K562 (cell line): ENCODE results near the gene C20orf96. TPM values are rescaled to one million over a fixed set of nuclear protein-coding genes. Genes with fewer than 3 reads are reported as not detected.

Experiments
- ATAC-seq: fragments of 200-7000 bp; cut with Tn5 transposase; 3 replicates; pipeline ENCODE4 v1.9.1; 2020; ENCODE audit warnings: moderate library complexity
- BruUV-seq: library from RNA; stranded (reverse); fragments of 400-500 nt; replicated peaks from 2 replicates; lab custom pipeline; 2021; lab: Mats Ljungman, UMichigan
- CTCF ChIA-PET: fragments of 300-600 bp; formaldehyde crosslinking; extraction: SDS; loops from one replicate; lab custom pipeline; 2021; ENCODE audit warnings: low intra/inter-chr PET ratio; lab: Yijun Ruan, JAX
- POLR2A ChIA-PET: fragments of 300-600, 350-650 bp; sonication (Branson Sonifier 250); formaldehyde crosslinking; extraction: SDS; loops from one replicate; lab custom pipeline; 2021; ENCODE audit warnings: antibody characterized with exemption, inconsistent platforms; lab: Yijun Ruan, JAX
- DNase-seq, 4 experiments: peaks; one replicate each; pipeline versions ENCODE4 v3.0.0 to v3.0.0-alpha.2; 2011 to 2018; ENCODE audit warnings: low spot score in 3 of 4, mixed read lengths in 3 of 4; ENCODE audit errors: extremely low read depth in 1 of 4
- FAIRE-seq: peaks from 2 replicates; lab custom pipeline; 2011; peaks lifted over from hg19 to GRCh38; lab: Jason Lieb, UNC
- H2AFZ ChIP-seq: 2 replicates; pipeline ENCODE4 v1.6.0; 2011; ENCODE audit warnings: low read depth, low read length, control low read depth, inconsistent platforms
- H3K27ac ChIP-seq: fragments of 200-600 bp; 3 replicates; pipeline ENCODE4 v1.8.0; 2011; ENCODE audit warnings: low read depth, mild to moderate bottlenecking, control low read depth, inconsistent platforms, low read length, moderate library complexity, mixed read lengths; ENCODE audit errors: extremely low read depth
- H3K27me3 ChIP-seq, 2 experiments: fragments of 300-600 bp in 1 of 2; 2 replicates in 1 of 2; 3 replicates in 1 of 2; pipeline versions ENCODE4 v1.6.0 to v1.8.0; 2011; ENCODE audit warnings: inconsistent platforms in 2 of 2, low read length in 2 of 2, mild to moderate bottlenecking in 1 of 2, mixed read lengths in 1 of 2, moderate library complexity in 1 of 2; ENCODE audit not compliant: control insufficient read depth in 2 of 2, insufficient read depth in 2 of 2
- H3K36me3 ChIP-seq: fragments of 300-600 bp; 3 replicates; pipeline ENCODE4 v1.8.0; 2011; ENCODE audit warnings: mild to moderate bottlenecking, low read length, inconsistent platforms; ENCODE audit not compliant: control insufficient read depth, insufficient read depth
- H3K4me1 ChIP-seq, 2 experiments: fragments of 200-600 bp in 1 of 2; replicated peaks in 1 of 2; 2 replicates in 1 of 2; 3 replicates in 1 of 2; pipeline versions ENCODE4 v1.5.1 to v1.8.0; 2011; ENCODE audit warnings: inconsistent platforms in 2 of 2, low read length in 2 of 2, mild to moderate bottlenecking in 1 of 2, mixed read lengths in 1 of 2, moderate library complexity in 1 of 2; ENCODE audit not compliant: control insufficient read depth in 2 of 2, insufficient read depth in 2 of 2
- H3K4me2 ChIP-seq: 2 replicates; pipeline ENCODE4 v1.6.1; 2011; ENCODE audit warnings: low read length, control low read depth, inconsistent platforms, mixed read lengths; ENCODE audit not compliant: insufficient read depth
- H3K4me3 ChIP-seq: fragments of 200-600 bp; sonication (generic), shearing (Covaris generic); 2 replicates; pipeline ENCODE4 v1.5.1; 2016; ENCODE audit warnings: control low read depth, inconsistent platforms
- H3K79me2 ChIP-seq: fragments of 200-600 bp; 3 replicates; pipeline ENCODE4 v1.8.0; 2011; ENCODE audit warnings: low read length, inconsistent platforms; ENCODE audit not compliant: control insufficient read depth, insufficient read depth
- H3K9ac ChIP-seq, 2 experiments: 2 replicates each; pipeline versions ENCODE4 v1.6.0 to v1.6.1; 2011; ENCODE audit warnings: low read depth in 2 of 2, low read length in 2 of 2, control low read depth in 1 of 2, inconsistent platforms in 1 of 2, mild to moderate bottlenecking in 1 of 2, mixed read lengths in 1 of 2; ENCODE audit not compliant: insufficient read depth in 1 of 2
- H3K9me1 ChIP-seq: one replicate; pipeline ENCODE4 v1.6.0; 2011; ENCODE audit warnings: inconsistent platforms, mild to moderate bottlenecking, low read length, moderate library complexity; ENCODE audit not compliant: control insufficient read depth, insufficient read depth
- H3K9me3 ChIP-seq: replicated peaks from 2 replicates; pipeline ENCODE4 v1.5.1; 2011; ENCODE audit warnings: low read depth, low read length, inconsistent platforms; ENCODE audit not compliant: control insufficient read depth, insufficient read depth
- H4K20me1 ChIP-seq: replicated peaks from 2 replicates; pipeline ENCODE4 v1.6.1; 2011; ENCODE audit warnings: low read length, inconsistent platforms, mixed read lengths; ENCODE audit not compliant: control insufficient read depth, insufficient read depth
- CREB5 ChIP-seq: fragments of 250-450 bp; sonication (Bioruptor Pico); IDR thresholded peaks from 2 replicates; pipeline ENCODE4 v1.5.0; 2020; ENCODE audit warnings: mild to moderate bottlenecking
- DACH1 ChIP-seq: fragments of 450-650 bp; IDR thresholded peaks from 2 replicates; pipeline ENCODE4 v1.6.1; 2018; ENCODE audit not compliant: partially characterized antibody
- EP300 ChIP-seq: IDR thresholded peaks from 2 replicates; pipeline ENCODE4 v1.6.1; 2012; ENCODE audit warnings: low read length, improper control_type of control experiment
- HDAC1 ChIP-seq, 2 experiments: fragments of 450-650 bp; IDR thresholded peaks; 2 replicates each; pipeline ENCODE4 v1.6.1; 2016 to 2017; ENCODE audit warnings: inconsistent platforms in 1 of 2, mild to moderate bottlenecking in 1 of 2, moderate library complexity in 1 of 2
- HDGF ChIP-seq: fragments of 450-650 bp; IDR thresholded peaks from 2 replicates; pipeline ENCODE4 v1.6.1; 2016
- NELFE ChIP-seq: IDR thresholded peaks from 2 replicates; pipeline ENCODE4 v1.6.1; 2011; ENCODE audit warnings: mild to moderate bottlenecking; ENCODE audit not compliant: insufficient read depth, insufficient read length
- POLR3G ChIP-seq: IDR thresholded peaks from 2 replicates; pipeline ENCODE4 v1.6.1; 2011; ENCODE audit not compliant: insufficient read length, insufficient replicate concordance; ENCODE audit errors: extremely low read depth
- SRSF3 ChIP-seq: fragments of 200-400 bp; formaldehyde crosslinking; IDR thresholded peaks from 2 replicates; pipeline ENCODE4 v1.6.1; 2016; ENCODE audit warnings: mild to moderate bottlenecking, low read length, moderate library complexity; ENCODE audit not compliant: insufficient read depth
- ZNF449 ChIP-seq: fragments of 250-450 bp; sonication (Bioruptor Pico); IDR thresholded peaks from 2 replicates; pipeline ENCODE4 v1.8.0; 2022; ENCODE audit warnings: moderate library complexity, mild to moderate bottlenecking, inconsistent platforms
- ZNF551 ChIP-seq: fragments of 250-450 bp; sonication (Bioruptor Pico); IDR thresholded peaks from 2 replicates; pipeline ENCODE4 v1.5.0; 2021; ENCODE audit warnings: mild to moderate bottlenecking, moderate library complexity
- WGBS: fragments of 100-300 bp; shearing (Covaris generic); methylation state at CpG from one replicate; pipeline ENCODE4 v1.1.6; 2016; ENCODE audit warnings: low coverage, mixed read lengths; ENCODE audit not compliant: insufficient coverage; ENCODE audit errors: missing lambda C conversion rate; 5-methylcytosine and 5-hydroxymethylcytosine counted together
- in situ Hi-C: fragments of 300-500 bp; cut with MboI; formaldehyde crosslinking; loops from 4 replicates; pipeline ENCODE4 v1.15.0; 2018; ENCODE audit warnings: inconsistent platforms, mixed read lengths
- intact Hi-C: fragments of 100-400 bp; cut with micrococcal nuclease; formaldehyde crosslinking; loops from 2 replicates; pipeline ENCODE4 v1.14.2; 2022
- polyA plus RNA-seq, 8 experiments: library from polyadenylated mRNA; depleted of rRNA in 4 of 8; stranded (reverse) in 5 of 8; unstranded in 3 of 8; fragments of >200 nt; fragmentation: Nextera tagmentation in 2 of 8; fragmentation: Illumina TruSeq in 1 of 8; extraction: Ambion mirVana in 2 of 8; extraction: Trizol in 1 of 8; gene quantifications; 2 replicates each; pipeline versions ENCODE4 v1.2.1 to v1.2.3, GENCODE V29; 2011 to 2014; ENCODE audit warnings: inconsistent platforms in 1 of 8, missing spikeins in 1 of 8
- total RNA-seq, 7 experiments: library from RNA; depleted of rRNA in 6 of 7; stranded (reverse); fragments of >200 nt in 6 of 7; fragmentation: Illumina TruSeq in 2 of 7; extraction: Trizol in 2 of 7; gene quantifications; 2 replicates each; pipeline versions ENCODE4 v1.2.1 to v1.2.3, GENCODE V29; 2011 to 2021; ENCODE audit warnings: low replicate concordance in 1 of 7

C20orf96 gene
- total and polyA plus RNA-seq, 9 of the 15 experiments (the other 6 are each of a cell fraction or from before 2014, with no cell fraction given): 1.7 to 11.7 (median 4.2) TPM

- Histone ChIP-seq H3K27me3 (no peaks in the 10 kb centered on the region), H3K79me2 (no peaks in the 10 kb centered on the region), H3K27ac (no peak overlapping the region), H3K9me1 (no peaks in the 10 kb centered on the region), H3K4me1 (peaks cover 0 to 4% of the 10 kb centered on the region in 2 experiments; a peak in 2 of 5 replicates), H4K20me1 (no peaks in the 10 kb centered on the region), H3K9me3 (no peaks in the 10 kb centered on the region), H3K4me2 (no peak overlapping the region), H3K9ac (no peak overlapping the region), H3K36me3 (no peaks in the 10 kb centered on the region), H2AFZ (no peak overlapping the region), H3K4me3 (no peak overlapping the region)
- POLR2A ChIA-PET: interaction anchor here (0.7 to 2.0 kb wide), 3 partner anchors 8 to 39 kb away, joined by 3 to 7 read pairs (median 4); partner anchors contain the start of gene NRSN2
- intact Hi-C loops: no loop called here
- no TSS peak for BruUV-seq
- CTCF ChIA-PET: no interaction called here
- no peak for ATAC-seq
- TF ChIP-seq ZNF449 (CRISPR knock-in tag): no peak
- TF ChIP-seq NELFE: no peak
- no peak for TF ChIP-seq DACH1
- TF ChIP-seq CREB5 (CRISPR knock-in tag): no peak
- no peak for TF ChIP-seq POLR3G
- TF ChIP-seq HDAC1 (IDR thresholded peaks at IDR 0.05): no peak
- TF ChIP-seq SRSF3: no peak
- no peak for TF ChIP-seq EP300
- TF ChIP-seq HDGF: no peak
- no peak for TF ChIP-seq ZNF551 (CRISPR knock-in tag)
- no peak for FAIRE-seq
- in situ Hi-C loops: no loop called here
- WGBS: 43% methylated on average over 6 of the region's 7 CpGs
- DNase-seq: no peak
Observed at GRCh38 chr20:308427-309038, 18.0 kb upstream of the C20orf96 start.
